ENCODE measurements around the gene MYO18A.

DNA sequence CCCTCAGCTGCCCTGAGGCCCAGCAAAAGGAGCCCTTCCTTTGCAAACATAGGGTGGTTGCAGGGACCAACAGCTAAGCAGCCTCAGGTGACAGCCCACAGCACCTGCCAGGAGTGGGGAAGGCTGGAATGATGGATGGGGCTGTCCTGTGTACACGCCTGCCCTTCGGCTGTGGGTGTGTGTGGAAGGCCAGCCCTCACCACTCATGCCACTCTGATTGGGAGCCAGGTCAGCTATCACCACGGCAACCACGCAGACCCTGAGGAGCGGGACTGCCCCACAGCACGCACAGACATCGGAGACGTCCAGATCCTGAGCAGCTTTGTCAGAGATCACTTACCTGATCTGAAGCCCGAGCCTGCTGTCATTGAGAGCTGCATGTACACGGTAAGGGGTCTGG is 125.4 kb downstream of the MYO18A start:
- TF ChIP-seq, protein P1, sequence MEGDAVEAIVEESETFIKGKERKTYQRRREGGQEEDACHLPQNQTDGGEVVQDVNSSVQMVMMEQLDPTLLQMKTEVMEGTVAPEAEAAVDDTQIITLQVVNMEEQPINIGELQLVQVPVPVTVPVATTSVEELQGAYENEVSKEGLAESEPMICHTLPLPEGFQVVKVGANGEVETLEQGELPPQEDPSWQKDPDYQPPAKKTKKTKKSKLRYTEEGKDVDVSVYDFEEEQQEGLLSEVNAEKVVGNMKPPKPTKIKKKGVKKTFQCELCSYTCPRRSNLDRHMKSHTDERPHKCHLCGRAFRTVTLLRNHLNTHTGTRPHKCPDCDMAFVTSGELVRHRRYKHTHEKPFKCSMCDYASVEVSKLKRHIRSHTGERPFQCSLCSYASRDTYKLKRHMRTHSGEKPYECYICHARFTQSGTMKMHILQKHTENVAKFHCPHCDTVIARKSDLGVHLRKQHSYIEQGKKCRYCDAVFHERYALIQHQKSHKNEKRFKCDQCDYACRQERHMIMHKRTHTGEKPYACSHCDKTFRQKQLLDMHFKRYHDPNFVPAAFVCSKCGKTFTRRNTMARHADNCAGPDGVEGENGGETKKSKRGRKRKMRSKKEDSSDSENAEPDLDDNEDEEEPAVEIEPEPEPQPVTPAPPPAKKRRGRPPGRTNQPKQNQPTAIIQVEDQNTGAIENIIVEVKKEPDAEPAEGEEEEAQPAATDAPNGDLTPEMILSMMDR (IDR thresholded peaks at IDR 0.05), result no peak
- TF ChIP-seq EZH2phosphoT487 (IDR thresholded peaks at IDR 0.05), result no peak
